Lung (tissue), 12 donors: ENCODE data around the gene SNX4. TPM values are rescaled to one million over a fixed set of nuclear protein-coding genes. Genes with fewer than 3 reads are reported as not detected.

ENCODE experiments used
- ATAC-seq: fragments of 200-7000 bp; cut with Tn5 transposase; one replicate; pipeline ENCODE4 v1.9.1; 2020; ENCODE audit warnings: moderate number of reproducible peaks; ENCODE audit not compliant: insufficient read depth, low FRiP score
- DNase-seq, 3 donors: peaks; one replicate each; pipeline ENCODE4 v3.0.0-alpha.2; 2013 to 2017
- H3K27ac ChIP-seq, 2 donors: one replicate each; pipeline ENCODE4 v1.5.1; 2013; ENCODE audit warnings: mild to moderate bottlenecking in 2 of 2, moderate library complexity in 2 of 2, control low read depth in 1 of 2, inconsistent platforms in 1 of 2, low read depth in 1 of 2, low read length in 1 of 2
- H3K27me3 ChIP-seq, 3 donors: one replicate each; pipeline ENCODE4 v1.5.1; 2013; ENCODE audit warnings: low read length in 2 of 3; ENCODE audit not compliant: control insufficient read depth in 3 of 3, insufficient read depth in 3 of 3
- H3K36me3 ChIP-seq, 4 donors: one replicate each; pipeline ENCODE4 v1.5.1; 2013; ENCODE audit warnings: low read length in 4 of 4, mild to moderate bottlenecking in 1 of 4, moderate library complexity in 1 of 4; ENCODE audit not compliant: control insufficient read depth in 4 of 4, insufficient read depth in 4 of 4
- H3K4me1 ChIP-seq, 5 donors: one replicate each; pipeline ENCODE4 v1.5.1; 2013; ENCODE audit warnings: low read length in 5 of 5, mild to moderate bottlenecking in 2 of 5, moderate library complexity in 1 of 5; ENCODE audit not compliant: control insufficient read depth in 5 of 5, insufficient read depth in 5 of 5
- H3K4me3 ChIP-seq: one replicate; pipeline ENCODE4 v1.5.1; 2013; ENCODE audit warnings: mild to moderate bottlenecking, control low read depth, moderate library complexity
- H3K9ac ChIP-seq, 2 donors: one replicate each; pipeline ENCODE4 v1.5.1; 2013; ENCODE audit warnings: low read length in 2 of 2, control low read depth in 1 of 2; ENCODE audit not compliant: insufficient read depth in 1 of 2
- H3K9me3 ChIP-seq, 4 donors: one replicate each; pipeline ENCODE4 v1.5.1; 2013; ENCODE audit warnings: low read length in 3 of 4, mild to moderate bottlenecking in 1 of 4, moderate library complexity in 1 of 4; ENCODE audit not compliant: control insufficient read depth in 4 of 4, insufficient read depth in 3 of 4
- CTCF ChIP-seq: IDR thresholded peaks from 2 replicates; pipeline ENCODE4 v1.5.1; 2012; ENCODE audit warnings: mild to moderate bottlenecking; ENCODE audit errors: control extremely low read depth, extremely low read depth
- WGBS, 2 donors: extraction: QIAGEN DNeasy Blood & Tissue Kit; methylation state at CpG; one replicate each; pipeline ENCODE4 v1.1.7; 2013; 5-methylcytosine and 5-hydroxymethylcytosine counted together
- polyA plus RNA-seq, 2 donors: library from polyadenylated mRNA; stranded (reverse); fragments of 200-250 nt; gene quantifications; one replicate each; pipeline ENCODE4 v1.2.1, GENCODE V29; 2013
- total RNA-seq, 2 donors: library from RNA; depleted of rRNA in 1 of 2; stranded (reverse); fragments of >200 nt in 1 of 2; gene quantifications; one replicate each; pipeline ENCODE4 v1.2.1, GENCODE V29; 2014 to 2021
- donor health status: control.
- donor health status: control.
- donor health status: Bipolar disorder and iron deficiency.
- donor health status: healthy.
- donor health status: DM: yes; HTN: yes; CAD: no.

Gene SNX4
- total and polyA plus RNA-seq, 4 donors, result 19.7 to 67.4 (median 30.7) TPM

GRCh38 chr3:125433091-125433534 is 86.9 kb downstream of the SNX4 start:
- 84 to 85% methylated on average over 6 of the region's 6 CpGs for WGBS, 2 donors
- Histone ChIP-seq H3K4me1 (no peaks in the 10 kb centered on the region), H3K27me3 (no peaks in the 10 kb centered on the region), H3K36me3 (no peaks in the 10 kb centered on the region), H3K9me3 (peaks cover 0 to 1% (median 0%) of the 10 kb centered on the region in 4 donors), H3K4me3 (no peak overlapping the region), H3K27ac (no peak overlapping the region), H3K9ac (no peak overlapping the region)
- DNase-seq (no peak), ATAC-seq (no peak)
- TF ChIP-seq CTCF, result no peak

- ATAC-seq, result no peak
- Histone ChIP-seq H3K9me3 (peaks cover 0 to 1% (median 0%) of the 10 kb centered on the region in 4 donors), H3K9ac (no peak overlapping the region), H3K27me3 (no peaks in the 10 kb centered on the region), H3K36me3 (no peaks in the 10 kb centered on the region), H3K27ac (no peak overlapping the region), H3K4me3 (no peak overlapping the region), H3K4me1 (no peaks in the 10 kb centered on the region)
- no peak for TF ChIP-seq CTCF
- DNase-seq, result no peak
- WGBS, 2 donors, result 87% methylated on average over 5 of the region's 5 CpGs
Observed at GRCh38 chr3:125431912-125432790, 87.9 kb downstream of the SNX4 start.

- ATAC-seq (no peak), DNase-seq (no peak)
- TF ChIP-seq CTCF, result no peak
- 92 to 97% methylated on average over 2 of the region's 2 CpGs for WGBS, 2 donors
- Histone ChIP-seq H3K4me3 (no peak overlapping the region), H3K27ac (no peak overlapping the region), H3K4me1 (no peaks in the 10 kb centered on the region), H3K9ac (no peak overlapping the region), H3K9me3 (peaks cover 0 to 1% (median 0%) of the 10 kb centered on the region in 4 donors), H3K27me3 (no peaks in the 10 kb centered on the region), H3K36me3 (no peaks in the 10 kb centered on the region)
Observed at GRCh38 chr3:125431391-125431790, 88.6 kb downstream of the SNX4 start.
